T1000 (cell line): ENCODE results near the gene ZEB1.
A peak's percentile ranks its signal among the peaks of the same experiment; 100 is the strongest.
"Not testable (repeated sequence)": the region's sequence is repeated elsewhere in the genome, so short reads cannot be mapped to it uniquely, and the experiment has no call there.

Source experiments
- DNase-seq: peaks from one replicate; lab custom pipeline; 2025; ENCODE audit warnings: mixed read lengths; lab: John Stamatoyannopoulos, UW

Gene ZEB1

GRCh38 chr10:31422634-31423033 lies 103.6 kb downstream of the ZEB1 start:
- no peak for DNase-seq

- DNase-seq = no peak
These were observed 105.5 kb downstream of the ZEB1 start for GRCh38 chr10:31424473-31424872.

GRCh38 chr10:31426401-31426800 lies 107.4 kb downstream of the ZEB1 start:
- DNase-seq = peak; percentile 1

- not testable (repeated sequence) for DNase-seq
These were observed 108.3 kb downstream of the ZEB1 start for GRCh38 chr10:31427334-31427733.

GRCh38 chr10:31428499-31428898 lies 109.5 kb downstream of the ZEB1 start:
- not testable (repeated sequence) for DNase-seq

GRCh38 chr10:31431021-31431420 lies 112.0 kb downstream of the ZEB1 start:
- no peak for DNase-seq

GRCh38 chr10:31437959-31438358 lies 118.9 kb downstream of the ZEB1 start:
- DNase-seq = no peak

GRCh38 chr10:31451766-31452165 lies 132.8 kb downstream of the ZEB1 start:
- no peak for DNase-seq

GRCh38 chr10:31456468-31456867 lies 137.5 kb downstream of the ZEB1 start:
- DNase-seq = no peak

- DNase-seq = no peak
These were observed 138.8 kb downstream of the ZEB1 start for GRCh38 chr10:31457858-31458257.

GRCh38 chr10:31458974-31459373 lies 140.0 kb downstream of the ZEB1 start:
- DNase-seq = no peak

GRCh38 chr10:31460242-31460641 lies 141.2 kb downstream of the ZEB1 start:
- no peak for DNase-seq

- DNase-seq = no peak
These were observed 145.5 kb downstream of the ZEB1 start for GRCh38 chr10:31464552-31464951.

- no peak for DNase-seq
These were observed 147.3 kb downstream of the ZEB1 start for GRCh38 chr10:31466313-31466712.

- no peak for DNase-seq
These were observed 148.9 kb downstream of the ZEB1 start for GRCh38 chr10:31467791-31468535.

- no peak for DNase-seq
These were observed 149.5 kb downstream of the ZEB1 start for GRCh38 chr10:31468536-31468859.

GRCh38 chr10:31475519-31475918 lies 156.5 kb downstream of the ZEB1 start:
- DNase-seq = no peak

GRCh38 chr10:31476088-31476487 lies 157.1 kb downstream of the ZEB1 start:
- no peak for DNase-seq

- DNase-seq = no peak
These were observed 158.6 kb downstream of the ZEB1 start for GRCh38 chr10:31477584-31477983.

- no peak for DNase-seq
These were observed 160.7 kb downstream of the ZEB1 start for GRCh38 chr10:31479752-31480151.

- no peak for DNase-seq
These were observed 164.5 kb downstream of the ZEB1 start for GRCh38 chr10:31483546-31483945.

GRCh38 chr10:31484431-31485135 lies 165.6 kb downstream of the ZEB1 start:
- no peak for DNase-seq

GRCh38 chr10:31490858-31491504 lies 172.0 kb downstream of the ZEB1 start:
- no peak for DNase-seq
